Keratinocyte (primary cell): ENCODE measurements around the gene KANK2. TPM values are rescaled to one million over a fixed set of nuclear protein-coding genes. Genes with fewer than 3 reads are reported as not detected.
A peak's percentile ranks its signal among the peaks of the same experiment; 100 is the strongest.
"Not testable (repeated sequence)": the region's sequence is repeated elsewhere in the genome, so short reads cannot be mapped to it uniquely, and the experiment has no call there.

Experiments
- DNase-seq: peaks from one replicate; pipeline ENCODE4 v3.0.0-alpha.2; 2011; ENCODE audit warnings: low read depth, missing footprints, low spot score
- FAIRE-seq: peaks from 2 replicates; lab custom pipeline; 2011; peaks lifted over from hg19 to GRCh38; lab: Jason Lieb, UNC
- H2AFZ ChIP-seq: 2 replicates; pipeline ENCODE4 v1.6.0; 2012; ENCODE audit warnings: low read length, control low read depth, inconsistent platforms; ENCODE audit not compliant: control insufficient read depth
- H3K27ac ChIP-seq: 2 replicates; pipeline ENCODE4 v1.5.1; 2011; ENCODE audit warnings: low read length; ENCODE audit not compliant: control insufficient read depth, insufficient read depth
- H3K27me3 ChIP-seq: 3 replicates; pipeline ENCODE4 v1.6.0; 2011; ENCODE audit warnings: low read length; ENCODE audit not compliant: control insufficient read depth, insufficient read depth; ENCODE audit errors: extremely low read depth
- H3K36me3 ChIP-seq, 2 experiments: 2 replicates in 1 of 2; 3 replicates in 1 of 2; pipeline ENCODE4 v1.5.1; 2011; ENCODE audit warnings: low read length in 2 of 2, mild to moderate bottlenecking in 1 of 2; ENCODE audit not compliant: control insufficient read depth in 2 of 2, insufficient read depth in 2 of 2; ENCODE audit errors: extremely low read depth in 1 of 2
- H3K4me1 ChIP-seq: 3 replicates; pipeline ENCODE4 v1.5.1; 2011; ENCODE audit warnings: low read length; ENCODE audit not compliant: control insufficient read depth, insufficient read depth; ENCODE audit errors: extremely low read depth
- H3K4me2 ChIP-seq: 3 replicates; pipeline ENCODE4 v1.6.0; 2011; ENCODE audit warnings: low read depth, low read length; ENCODE audit not compliant: control insufficient read depth, insufficient read depth; ENCODE audit errors: extremely low read depth
- H3K4me3 ChIP-seq, 3 experiments: fragments of 200-600 bp in 1 of 3; sonication (generic) in 1 of 3; 2 replicates in 2 of 3; 3 replicates in 1 of 3; pipeline ENCODE4 v1.5.1; 2011 to 2016; ENCODE audit warnings: low read length in 3 of 3, mild to moderate bottlenecking in 3 of 3, control low read depth in 2 of 3, inconsistent platforms in 1 of 3, low read depth in 1 of 3, mixed read lengths in 1 of 3, mixed run types in 1 of 3, moderate library complexity in 1 of 3; ENCODE audit not compliant: control insufficient read depth in 2 of 3, insufficient read depth in 2 of 3; ENCODE audit errors: extremely low read depth in 1 of 3
- H3K79me2 ChIP-seq: 2 replicates; pipeline ENCODE4 v1.6.0; 2012; ENCODE audit warnings: low read length; ENCODE audit not compliant: control insufficient read depth, insufficient read depth
- H3K9ac ChIP-seq: 3 replicates; pipeline ENCODE4 v1.6.0; 2011; ENCODE audit warnings: low read length; ENCODE audit not compliant: control insufficient read depth, insufficient read depth; ENCODE audit errors: extremely low read depth
- H3K9me1 ChIP-seq: 3 replicates; pipeline ENCODE4 v1.6.0; 2011; ENCODE audit warnings: low read length; ENCODE audit not compliant: control insufficient read depth, insufficient read depth; ENCODE audit errors: extremely low read depth
- H3K9me3 ChIP-seq: 2 replicates; pipeline ENCODE4 v1.5.1; 2012; ENCODE audit warnings: low read depth, low read length; ENCODE audit not compliant: control insufficient read depth
- H4K20me1 ChIP-seq: 3 replicates; pipeline ENCODE4 v1.6.0; 2011; ENCODE audit warnings: low read length; ENCODE audit not compliant: control insufficient read depth, insufficient read depth; ENCODE audit errors: extremely low read depth
- EZH2 ChIP-seq: IDR thresholded peaks from one replicate; pipeline ENCODE4 v1.6.1; 2012; ENCODE audit warnings: inconsistent platforms, mild to moderate bottlenecking, low read length, moderate library complexity
- dilution Hi-C: fragments of 300-500 bp; cut with MboI; formaldehyde crosslinking; loops from one replicate; pipeline ENCODE4 v1.7.0; 2020; ENCODE audit warnings: low sequenced_read_pairs; ENCODE audit not compliant: extremely low pct_ligation_motif_present
- polyA plus RNA-seq, 5 experiments: library from polyadenylated mRNA; depleted of rRNA in 3 of 5; stranded (reverse) in 3 of 5; stranded (forward) in 1 of 5; unstranded in 1 of 5; fragments of >200 nt; gene quantifications; 1 replicate in 1 of 5; 2 replicates in 3 of 5; 3 replicates in 1 of 5; pipeline versions ENCODE4 v1.2.1 to v1.2.3, GENCODE V29; 2011 to 2012; ENCODE audit warnings: missing spikeins in 2 of 5, low read depth in 1 of 5, low replicate concordance in 1 of 5
- TF ChIP-seq, protein P1 (sequence below), 3 experiments: IDR thresholded peaks in 1 of 3; conservative IDR thresholded peaks in 1 of 3; optimal IDR thresholded peaks in 1 of 3; 2 replicates in 2 of 3; 3 replicates in 1 of 3; pipeline versions ENCODE3 to v1.5.1; 2011; ENCODE audit warnings: low read length in 3 of 3, mild to moderate bottlenecking in 3 of 3, moderate library complexity in 2 of 3, control low read depth in 1 of 3, inconsistent platforms in 1 of 3; ENCODE audit not compliant: insufficient read depth in 2 of 3; ENCODE audit errors: extremely low read depth in 1 of 3

KANK2 gene
- polyA plus RNA-seq, 1 donor (not counting 4 experiments of a cell fraction or from before 2014, with no cell fraction given): 2.8 TPM

GRCh38 chr19:11141937-11142527 is 55.3 kb downstream of the KANK2 start:
- H3K27me3 ChIP-seq: no peaks in the 10 kb centered on the region
- H3K36me3 ChIP-seq: peaks cover 0 to 11% of the 10 kb centered on the region in 2 experiments
- H3K4me2 ChIP-seq: peak overlapping the region; percentile 35
- peaks cover 37% of the 10 kb centered on the region for H3K4me1 ChIP-seq
- TF ChIP-seq, protein P1, sequence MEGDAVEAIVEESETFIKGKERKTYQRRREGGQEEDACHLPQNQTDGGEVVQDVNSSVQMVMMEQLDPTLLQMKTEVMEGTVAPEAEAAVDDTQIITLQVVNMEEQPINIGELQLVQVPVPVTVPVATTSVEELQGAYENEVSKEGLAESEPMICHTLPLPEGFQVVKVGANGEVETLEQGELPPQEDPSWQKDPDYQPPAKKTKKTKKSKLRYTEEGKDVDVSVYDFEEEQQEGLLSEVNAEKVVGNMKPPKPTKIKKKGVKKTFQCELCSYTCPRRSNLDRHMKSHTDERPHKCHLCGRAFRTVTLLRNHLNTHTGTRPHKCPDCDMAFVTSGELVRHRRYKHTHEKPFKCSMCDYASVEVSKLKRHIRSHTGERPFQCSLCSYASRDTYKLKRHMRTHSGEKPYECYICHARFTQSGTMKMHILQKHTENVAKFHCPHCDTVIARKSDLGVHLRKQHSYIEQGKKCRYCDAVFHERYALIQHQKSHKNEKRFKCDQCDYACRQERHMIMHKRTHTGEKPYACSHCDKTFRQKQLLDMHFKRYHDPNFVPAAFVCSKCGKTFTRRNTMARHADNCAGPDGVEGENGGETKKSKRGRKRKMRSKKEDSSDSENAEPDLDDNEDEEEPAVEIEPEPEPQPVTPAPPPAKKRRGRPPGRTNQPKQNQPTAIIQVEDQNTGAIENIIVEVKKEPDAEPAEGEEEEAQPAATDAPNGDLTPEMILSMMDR (optimal IDR thresholded peaks at IDR 0.05 in 1 of 3, IDR thresholded peaks at IDR 0.05 in 1 of 3, conservative IDR thresholded peaks at IDR 0.05 in 1 of 3; ENCODE audit: extremely low read depth in 1 of 3, insufficient read depth in 2 of 3, low read length in 3 of 3): peak in 1 of 3 experiments; percentile 32
- no peak for TF ChIP-seq EZH2
- H4K20me1 ChIP-seq: no peaks in the 10 kb centered on the region
- H3K27ac ChIP-seq: no peak overlapping the region
- dilution Hi-C loops: no loop called here
- no peak for FAIRE-seq
- no peaks in the 10 kb centered on the region for H3K9me1 ChIP-seq
- H3K9ac ChIP-seq: no peak overlapping the region
- no peak for DNase-seq
- no peak overlapping the region for H3K4me3 ChIP-seq
- H3K9me3 ChIP-seq: no peaks in the 10 kb centered on the region
- H2AFZ ChIP-seq: no peak overlapping the region
- H3K79me2 ChIP-seq: no peaks in the 10 kb centered on the region

GRCh38 chr19:11140896-11141295 is 56.4 kb downstream of the KANK2 start:
- Histone ChIP-seq H4K20me1 (no peaks in the 10 kb centered on the region), H2AFZ (no peak overlapping the region), H3K36me3 (peaks cover 0 to 8% of the 10 kb centered on the region in 2 experiments), H3K4me1 (peaks cover 37% of the 10 kb centered on the region), H3K4me3 (no peak overlapping the region), H3K9ac (no peak overlapping the region), H3K79me2 (no peaks in the 10 kb centered on the region), H3K9me3 (no peaks in the 10 kb centered on the region), H3K9me1 (no peaks in the 10 kb centered on the region), H3K27me3 (no peaks in the 10 kb centered on the region), H3K4me2 (no peak overlapping the region), H3K27ac (no peak overlapping the region)
- dilution Hi-C loops: no loop called here
- DNase-seq: no peak
- TF ChIP-seq, protein P1 (optimal IDR thresholded peaks at IDR 0.05 in 1 of 3, IDR thresholded peaks at IDR 0.05 in 1 of 3, conservative IDR thresholded peaks at IDR 0.05 in 1 of 3; ENCODE audit: extremely low read depth in 1 of 3, insufficient read depth in 2 of 3, low read length in 3 of 3): no peak
- no peak for TF ChIP-seq EZH2
- FAIRE-seq: no peak

DNA sequence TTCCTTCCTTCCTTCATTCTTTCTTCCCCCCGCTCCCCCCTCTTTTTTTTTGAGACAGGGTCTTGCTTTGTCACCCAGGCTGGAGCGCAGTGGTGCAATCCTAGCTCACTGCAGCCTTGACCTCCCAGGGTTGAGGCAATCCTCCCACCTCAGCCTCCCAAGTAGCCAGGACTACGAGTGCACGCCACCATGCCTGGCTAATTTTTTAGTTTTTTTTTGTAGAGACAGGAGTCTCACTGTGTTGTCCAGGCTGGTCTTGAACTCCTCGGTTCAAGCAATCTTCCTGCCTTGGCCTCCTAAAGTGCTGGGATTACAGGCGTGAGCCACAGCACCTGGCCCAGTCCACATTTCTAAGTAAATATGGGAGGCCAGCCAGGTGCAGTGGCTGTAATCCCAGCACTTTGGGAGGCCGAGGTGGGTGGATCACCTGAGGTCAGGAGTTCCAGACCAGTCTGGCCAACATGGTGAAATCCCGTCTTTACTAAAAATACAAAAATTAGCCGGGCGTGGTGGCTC is 57.3 kb downstream of the KANK2 start:
- H3K9ac ChIP-seq, H3K9me3 ChIP-seq, H3K9me1 ChIP-seq, dilution Hi-C loops, DNase-seq, H2AFZ ChIP-seq, H3K27ac ChIP-seq, H3K4me3 ChIP-seq, FAIRE-seq, H4K20me1 ChIP-seq, H3K79me2 ChIP-seq, H3K27me3 ChIP-seq, H3K36me3 ChIP-seq, H3K4me2 ChIP-seq: not testable (repeated sequence)
- peaks cover 37% of the 10 kb centered on the region for H3K4me1 ChIP-seq
